MV-4-11 (cell line): ENCODE measurements around the gene RAB30.
"Not testable (repeated sequence)": the region's sequence is repeated elsewhere in the genome, so short reads cannot be mapped to it uniquely, and the experiment has no call there.

Source experiments
- DNase-seq: peaks from one replicate; lab custom pipeline; 2025; lab: John Stamatoyannopoulos, UW

Gene RAB30

DNA sequence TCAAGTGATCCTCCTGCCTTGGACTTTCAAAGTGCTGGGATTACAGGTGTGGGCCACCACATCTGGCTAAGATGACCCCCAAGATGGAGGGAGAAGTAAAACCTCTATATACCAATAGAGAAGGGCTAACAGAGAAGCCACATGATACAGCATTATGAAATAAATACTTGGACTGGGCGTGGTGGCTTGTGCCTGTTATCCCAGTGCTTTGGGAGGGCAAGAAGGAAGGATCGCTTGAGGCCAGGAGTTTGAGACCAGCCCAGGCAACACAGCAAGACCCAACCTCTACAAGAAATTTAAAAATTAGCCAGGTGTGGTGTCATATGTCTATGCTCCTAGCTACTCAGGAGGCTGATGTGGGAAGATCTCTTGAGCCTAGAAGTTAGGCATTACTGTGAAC is 61.7 kb downstream of the RAB30 start:
- no peak for DNase-seq

DNA sequence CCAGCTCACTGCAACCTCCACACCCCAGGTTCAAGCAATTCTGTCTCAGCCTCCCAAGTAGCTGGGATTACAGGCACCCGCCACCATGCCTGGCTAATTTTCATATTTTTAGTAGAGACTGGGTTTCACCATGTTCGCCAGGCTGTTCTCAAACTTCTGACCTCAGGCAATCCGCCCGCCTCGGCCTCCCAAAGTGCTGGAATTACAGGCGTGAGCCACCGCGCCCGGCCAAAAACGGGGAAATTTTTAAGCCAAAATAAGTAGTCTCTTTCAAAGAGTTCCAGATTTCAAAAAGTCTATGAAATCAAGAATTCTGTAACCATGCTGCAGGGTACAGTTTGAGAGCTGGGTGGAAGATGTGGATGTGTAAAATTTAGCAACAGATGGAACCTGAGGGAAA is 62.6 kb downstream of the RAB30 start:
- not testable (repeated sequence) for DNase-seq

DNA sequence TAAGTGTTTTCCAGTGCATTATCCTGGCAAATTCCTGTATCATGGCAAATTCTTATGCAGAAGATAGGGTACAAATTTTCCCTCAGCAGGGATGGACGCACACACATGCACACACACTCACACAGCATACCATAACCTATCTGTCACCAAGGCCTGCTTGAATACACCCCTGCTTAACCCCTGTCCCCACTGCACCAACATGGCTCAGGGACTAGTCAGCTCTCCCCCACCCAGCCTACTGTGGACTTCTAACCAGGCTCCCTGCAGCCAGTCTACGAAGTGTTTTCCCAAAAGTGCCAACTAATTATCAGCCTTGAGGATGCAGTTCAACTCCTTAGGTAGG is 63.1 kb downstream of the RAB30 start:
- DNase-seq: no peak

DNA sequence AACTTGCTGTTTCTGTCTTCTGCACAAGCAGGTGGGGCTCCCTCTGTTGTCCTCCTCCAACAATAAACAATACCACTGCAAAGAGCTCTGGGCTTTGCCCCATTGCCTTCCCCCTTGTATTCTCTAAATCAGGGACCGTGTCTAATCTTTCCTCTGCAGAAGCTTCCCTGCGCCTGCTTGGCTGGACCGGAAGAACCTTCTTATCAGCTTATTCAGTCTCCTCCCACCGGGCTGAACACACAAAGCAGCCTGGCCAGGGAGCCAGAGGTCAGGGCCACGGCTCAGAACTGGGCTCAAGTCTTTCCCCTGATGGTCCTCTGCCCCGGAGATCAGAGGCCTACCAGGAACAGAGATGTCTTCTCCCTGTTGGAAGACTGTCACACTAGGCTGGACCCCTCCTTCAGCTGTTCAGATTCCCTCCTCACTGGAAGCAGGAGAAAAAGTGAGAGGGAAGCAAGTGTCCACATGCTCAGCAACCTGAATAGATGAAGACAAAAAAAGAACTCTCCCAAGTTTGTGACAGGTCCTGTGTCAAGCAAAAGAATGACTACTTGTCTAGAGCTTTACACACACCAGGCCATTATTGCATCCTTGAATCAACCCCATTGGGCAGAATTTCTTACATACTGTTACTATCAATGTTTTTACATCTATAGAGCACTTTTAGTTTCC is 63.7 kb downstream of the RAB30 start:
- DNase-seq: no peak

DNA sequence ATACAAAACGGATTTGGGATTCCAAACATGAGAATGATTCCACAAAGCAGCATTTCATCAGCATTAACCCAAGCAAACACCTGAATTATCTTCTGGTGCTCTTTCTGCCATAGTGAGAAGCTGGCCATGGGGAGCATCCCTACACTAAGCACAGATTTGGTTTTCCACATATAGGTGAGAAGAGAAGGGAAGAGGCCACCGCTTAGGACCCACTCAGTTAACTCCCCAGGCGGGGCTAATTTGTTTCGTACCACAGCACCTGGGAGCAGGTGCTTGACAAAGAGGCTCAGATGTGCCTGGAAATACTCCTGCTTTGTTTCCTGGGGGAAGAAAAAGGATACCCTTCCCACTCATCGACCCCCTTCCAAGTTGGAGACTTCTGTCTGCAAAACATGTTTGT is 64.2 kb downstream of the RAB30 start:
- no peak for DNase-seq

DNA sequence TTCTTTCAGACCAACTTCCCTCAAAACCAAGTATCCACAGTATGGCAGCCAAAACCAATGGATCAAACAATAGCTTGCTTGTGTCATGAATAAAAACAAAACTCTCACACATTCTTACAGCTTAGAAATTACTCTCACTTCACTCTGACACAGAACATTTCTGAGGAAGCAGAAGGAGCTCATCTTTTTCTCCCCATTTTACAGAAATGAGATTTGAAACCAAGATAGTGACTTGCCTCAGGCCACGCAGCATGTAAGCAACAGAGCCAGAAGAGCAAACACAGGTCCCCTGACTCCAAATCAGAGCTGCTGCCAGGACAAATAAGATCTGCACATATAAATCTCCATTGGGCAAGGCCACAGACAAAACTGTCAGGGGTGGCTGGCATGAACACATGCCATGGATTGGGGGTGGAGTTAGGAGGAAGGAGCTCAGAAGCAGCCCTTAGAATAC is 64.8 kb downstream of the RAB30 start:
- no peak for DNase-seq

- no peak for DNase-seq
Observed at GRCh38 chr11:83004746-83005556, 66.7 kb downstream of the RAB30 start.

GRCh38 chr11:83002522-83002921 is 69.2 kb downstream of the RAB30 start:
- no peak for DNase-seq

DNA sequence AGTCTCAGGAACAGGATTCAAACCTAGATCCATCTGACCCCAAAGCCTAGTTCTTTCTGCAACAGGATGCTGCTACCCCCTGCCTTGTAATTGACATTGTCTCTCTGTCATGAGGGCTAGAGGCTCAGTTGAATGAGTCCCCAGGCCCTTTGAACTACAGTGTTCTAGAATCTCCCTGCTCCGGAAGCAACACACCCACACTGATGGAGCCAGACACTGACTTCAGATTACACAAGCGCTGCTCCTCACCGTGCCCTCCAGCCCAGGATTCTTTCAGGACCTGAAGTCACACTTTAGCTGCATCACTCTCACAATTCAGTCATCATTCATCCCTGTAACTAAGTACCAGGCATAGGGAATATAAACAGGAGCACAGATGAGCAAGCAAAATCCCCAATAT is 69.6 kb downstream of the RAB30 start:
- no peak for DNase-seq

DNA sequence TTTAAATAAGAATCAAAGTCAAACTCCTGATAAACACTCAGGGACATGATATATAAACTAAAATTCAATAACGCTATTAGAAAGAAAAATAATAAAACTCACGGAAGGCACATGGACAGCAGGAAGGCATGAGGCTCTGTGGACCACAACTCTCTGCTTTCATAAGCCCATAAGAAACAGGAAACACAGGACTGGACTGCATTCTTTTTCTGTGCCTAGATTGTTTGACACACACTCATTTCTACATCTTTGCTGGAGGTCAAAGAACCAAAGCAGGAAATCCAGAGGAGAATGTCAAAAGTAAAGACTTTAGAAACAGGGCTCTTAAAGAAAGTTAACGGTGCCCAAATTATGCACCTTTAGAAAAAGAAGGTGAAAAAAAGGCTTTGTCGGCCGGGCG is 71.3 kb downstream of the RAB30 start:
- DNase-seq: no peak

- no peak for DNase-seq
Observed at GRCh38 chr11:82999232-82999631, 72.5 kb downstream of the RAB30 start.

DNA sequence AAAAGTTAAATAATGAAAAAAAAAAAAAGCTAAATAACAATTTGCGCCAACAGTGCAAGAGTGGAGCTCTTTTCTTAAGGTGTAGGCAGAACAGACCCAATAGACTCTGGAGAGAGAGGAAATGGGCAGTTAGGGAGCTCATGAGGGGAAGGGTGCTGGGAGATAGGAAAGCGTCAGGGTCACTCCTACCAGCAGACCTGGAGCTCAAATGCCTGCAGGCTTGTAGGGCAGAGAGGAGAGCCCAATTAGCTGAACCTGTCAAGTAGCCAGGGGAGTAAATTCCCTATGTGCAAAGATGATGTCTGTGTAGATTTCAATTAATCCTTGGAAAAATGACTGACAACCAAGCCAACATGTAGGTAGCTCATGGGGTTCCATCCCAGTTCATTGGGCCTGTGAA is 73.0 kb downstream of the RAB30 start:
- DNase-seq: no peak

DNA sequence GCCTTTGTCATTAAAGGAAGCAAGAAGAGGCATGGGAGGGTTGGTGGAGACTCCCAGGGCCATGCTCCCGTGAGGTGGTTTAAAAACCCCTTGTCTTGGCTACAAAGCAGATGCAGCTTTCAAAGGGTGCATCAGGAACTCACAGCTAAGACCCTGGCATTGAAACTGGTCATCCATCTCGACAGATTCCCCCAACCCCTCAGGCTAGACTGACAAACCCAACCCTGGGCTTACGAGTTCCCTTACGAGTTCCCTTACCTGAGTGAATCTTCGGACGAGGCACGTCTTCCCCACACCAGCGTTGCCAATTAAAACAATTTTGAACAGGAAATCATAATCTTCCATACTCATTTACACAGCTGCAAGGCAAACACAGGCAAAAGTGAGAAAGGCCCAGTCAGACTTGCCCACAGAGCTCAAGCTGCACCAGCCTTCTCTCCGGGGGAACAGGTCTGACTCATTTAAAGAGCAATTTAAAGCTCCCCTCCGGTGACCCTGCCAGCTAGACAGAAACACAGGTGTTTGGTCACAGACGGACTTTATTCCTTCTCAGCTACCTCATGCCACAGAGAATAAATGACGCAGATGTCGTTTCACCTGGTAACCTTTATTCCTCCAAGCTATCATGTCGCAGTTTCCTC is 74.6 kb downstream of the RAB30 start:
- no peak for DNase-seq

DNA sequence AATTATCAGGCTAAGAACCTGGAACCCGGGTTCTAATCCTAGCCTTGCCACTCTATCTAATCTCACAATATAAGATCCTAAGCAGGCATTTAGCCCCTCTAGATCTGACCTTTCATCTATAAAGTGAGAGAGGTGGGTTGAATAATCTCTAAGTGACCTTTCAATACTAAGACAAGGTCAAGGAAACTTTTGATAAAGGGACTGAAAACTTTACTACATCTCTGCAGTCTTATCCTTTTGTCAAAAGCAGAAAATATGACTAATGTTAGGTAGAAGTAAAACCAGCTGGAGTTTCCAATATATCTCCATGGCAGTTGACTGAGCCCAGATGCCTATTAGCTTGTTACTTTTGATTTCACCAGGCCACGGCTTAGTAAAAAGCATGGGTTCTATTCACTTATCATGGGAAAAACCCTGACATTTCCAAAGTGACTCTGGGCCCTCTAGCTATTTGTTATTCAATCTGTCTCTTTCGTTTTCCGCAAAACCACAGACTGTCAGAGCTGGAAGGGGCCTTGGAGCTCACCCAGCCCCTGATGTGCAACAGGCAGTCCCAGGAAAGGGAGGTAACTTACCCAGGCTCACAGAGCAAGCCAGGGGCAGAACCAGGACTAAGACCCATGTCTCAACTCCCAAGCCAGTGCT is 75.8 kb downstream of the RAB30 start:
- no peak for DNase-seq

GRCh38 chr11:82995235-82995634 is 76.5 kb downstream of the RAB30 start:
- DNase-seq: no peak

GRCh38 chr11:82994604-82995230 is 77.0 kb downstream of the RAB30 start:
- no peak for DNase-seq

- DNase-seq: no peak
Observed at GRCh38 chr11:82992223-82992622, 79.5 kb downstream of the RAB30 start.

- DNase-seq: no peak
Observed at GRCh38 chr11:82989628-82990404, 81.9 kb downstream of the RAB30 start.

DNA sequence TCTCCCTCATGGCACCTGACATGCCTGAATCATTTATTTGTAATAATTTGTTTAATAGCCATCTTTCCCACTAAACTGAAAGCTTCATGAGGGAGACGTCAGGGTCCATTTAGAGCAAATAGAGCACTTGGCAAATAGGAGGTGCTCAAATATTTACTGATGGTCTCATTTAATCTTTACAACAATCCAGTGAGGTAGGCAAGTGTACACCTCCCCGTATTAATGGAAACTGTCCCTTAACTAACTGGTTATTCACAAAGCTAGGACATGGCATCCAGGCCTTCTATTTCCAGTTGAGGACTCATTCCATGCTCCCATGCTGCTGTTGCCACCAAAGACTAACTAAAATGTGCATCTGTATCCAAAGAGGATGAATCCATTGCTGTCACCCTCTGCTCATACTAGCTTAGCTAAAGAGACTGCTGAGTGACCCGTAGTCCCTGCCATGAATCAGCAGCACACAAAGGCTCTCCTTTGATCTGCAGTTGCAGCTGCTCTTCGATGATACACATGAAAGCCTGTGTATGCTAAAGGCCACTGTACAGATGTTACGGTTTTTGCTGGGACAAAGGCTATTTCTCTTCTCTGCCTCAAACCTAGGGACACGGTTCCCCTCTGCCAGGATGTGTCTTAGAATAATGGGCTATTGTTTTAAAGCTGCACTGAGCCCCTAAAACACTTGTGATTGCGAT is 82.6 kb downstream of the RAB30 start:
- DNase-seq: no peak

DNA sequence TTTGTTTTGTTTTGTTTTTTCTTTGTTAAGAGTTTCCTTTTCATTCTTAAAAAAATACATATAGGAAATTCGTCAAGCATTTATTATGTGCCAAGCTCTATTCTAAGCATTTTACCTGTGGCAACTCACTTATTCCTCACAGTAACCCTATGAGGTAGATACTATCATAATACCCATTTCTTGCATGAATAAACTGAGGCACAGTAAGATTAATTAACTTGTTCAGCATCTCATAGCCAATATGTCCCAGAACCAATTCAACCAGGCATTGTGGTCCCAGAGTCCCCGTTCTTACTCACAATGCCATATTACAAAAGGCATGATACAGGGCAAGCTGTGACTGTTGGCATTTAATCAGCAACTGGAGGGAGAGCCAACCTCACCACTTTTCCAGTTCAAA is 83.7 kb downstream of the RAB30 start:
- no peak for DNase-seq

DNA sequence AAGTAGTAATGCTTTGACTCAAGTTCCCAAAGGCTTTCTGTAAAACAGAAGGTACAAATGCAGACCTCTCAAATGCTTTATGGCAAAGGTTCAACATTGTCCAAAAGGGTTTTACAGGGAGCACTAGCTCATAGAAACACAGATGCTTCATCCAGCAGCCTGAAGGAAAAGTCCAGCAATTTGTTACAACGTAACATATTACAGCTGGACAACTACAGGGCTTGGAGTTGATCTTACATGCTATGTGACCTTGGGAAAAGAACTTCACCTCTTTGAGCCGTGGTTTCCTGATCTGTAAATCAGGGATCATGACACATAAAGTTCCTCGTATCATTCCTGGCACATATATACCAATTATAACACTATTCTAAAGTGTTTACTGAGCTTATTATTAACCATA is 85.3 kb downstream of the RAB30 start:
- DNase-seq: no peak
